ENCODE results near the gene USP3. TPM values are rescaled to one million over a fixed set of nuclear protein-coding genes. Genes with fewer than 3 reads are reported as not detected.

The USP3 gene
- total and polyA plus RNA-seq, 10 donors: 29.5 to 136 (median 95.0) TPM

GRCh38 chr15:63473007-63473748 is 31.2 kb upstream of the USP3 start:
- Histone ChIP-seq H3K9me3 (no peaks in the 10 kb centered on the region), H3K4me3 (no peak overlapping the region), H3K27ac (peak overlapping the region in 7 of 8 donors; percentile 58 to 86 (median 76)), H3K27me3 (replicated peaks in 1 of 7) (no peaks in the 10 kb centered on the region), H3K36me3 (no peaks in the 10 kb centered on the region), H3K4me1 (peaks cover 22 to 56% (median 44%) of the 10 kb centered on the region in 6 donors)
- no peak for DNase-seq
- 78 to 87% (median 83%) methylated on average over 9 of the region's 9 CpGs for WGBS, 5 donors
- intact Hi-C loops (cut with DNase I; ENCODE audit: low total_unique reads): loop anchor here (10.0 kb wide), 1 partner anchor 122 kb away; the partner anchor contains the start of gene FBXL22
- TF ChIP-seq CTCF (IDR thresholded peaks at IDR 0.05 in 8 of 11, conservative IDR thresholded peaks at IDR 0.05 in 3 of 11) (no peak), POLR2AphosphoS5 (IDR thresholded peaks at IDR 0.05) (no peak), POLR2A (IDR thresholded peaks at IDR 0.05) (no peak)

GRCh38 chr15:63473749-63473998 is 30.7 kb upstream of the USP3 start:
- Histone ChIP-seq H3K36me3 (no peaks in the 10 kb centered on the region), H3K4me1 (peaks cover 24 to 61% (median 49%) of the 10 kb centered on the region in 6 donors), H3K27me3 (replicated peaks in 1 of 7) (no peaks in the 10 kb centered on the region), H3K4me3 (no peak overlapping the region), H3K9me3 (no peaks in the 10 kb centered on the region), H3K27ac (peak overlapping the region; percentile 58 to 86 (median 76))
- intact Hi-C loops (cut with DNase I; ENCODE audit: low total_unique reads): loop anchor here (10.0 kb wide), 1 partner anchor 121 kb away; the partner anchor contains the start of gene FBXL22
- TF ChIP-seq POLR2A (IDR thresholded peaks at IDR 0.05) (no peak), CTCF (IDR thresholded peaks at IDR 0.05 in 8 of 11, conservative IDR thresholded peaks at IDR 0.05 in 3 of 11) (no peak), POLR2AphosphoS5 (IDR thresholded peaks at IDR 0.05) (no peak)
- WGBS, 5 donors: 87 to 95% (median 89%) methylated on average over 1 of the region's 1 CpG
- no peak for DNase-seq

GRCh38 chr15:63473999-63474809 is 30.2 kb upstream of the USP3 start:
- peak in 2 of 3 donors; percentile 14 to 15 for TF ChIP-seq POLR2AphosphoS5 (IDR thresholded peaks at IDR 0.05)
- no peak for TF ChIP-seq POLR2A (IDR thresholded peaks at IDR 0.05)
- TF ChIP-seq CTCF (IDR thresholded peaks at IDR 0.05 in 8 of 11, conservative IDR thresholded peaks at IDR 0.05 in 3 of 11): peak in 3 of 11 experiments; percentile 9 to 40 (median 34)
- no peaks in the 10 kb centered on the region for H3K27me3 ChIP-seq (replicated peaks in 1 of 7)
- WGBS, 5 donors: 52 to 75% (median 67%) methylated on average over 4 of the region's 4 CpGs
- intact Hi-C loops (cut with DNase I; ENCODE audit: low total_unique reads): loop anchor here (10.0 kb wide), 1 partner anchor 121 kb away; the partner anchor contains the start of gene FBXL22
- peak overlapping the region; percentile 58 to 86 (median 76) for H3K27ac ChIP-seq
- H3K4me1 ChIP-seq: peaks cover 29 to 66% (median 54%) of the 10 kb centered on the region in 6 donors
- H3K9me3 ChIP-seq: no peaks in the 10 kb centered on the region
- peak; percentile 77 for DNase-seq
- peak overlapping the region in 1 of 8 donors; percentile 16 for H3K4me3 ChIP-seq
- H3K36me3 ChIP-seq: no peaks in the 10 kb centered on the region
